GM18505 (cell line): ENCODE results near the gene IMPDH1.

ENCODE experiments used
- ATAC-seq: cut with Tn5 transposase; IDR thresholded peaks from one replicate; pipeline ENCODE4 v1.9.1; 2021; ENCODE audit not compliant: unreplicated experiment
- POLR2A ChIP-seq: IDR thresholded peaks from 4 replicates; pipeline ENCODE4 v1.6.1; 2011; ENCODE audit warnings: borderline replicate concordance; ENCODE audit not compliant: insufficient read depth, insufficient read length; ENCODE audit errors: extremely low read depth

Gene IMPDH1

GRCh38 chr7:128392446-128393327 is 17.1 kb downstream of the IMPDH1 start:
- no peak for TF ChIP-seq POLR2A
- no peak for ATAC-seq

- no peak for ATAC-seq
- TF ChIP-seq POLR2A = no peak
Observed at GRCh38 chr7:128391805-128392204, 18.0 kb downstream of the IMPDH1 start.

GRCh38 chr7:128390871-128391565 is 18.8 kb downstream of the IMPDH1 start:
- ATAC-seq = no peak
- no peak for TF ChIP-seq POLR2A

- no peak for ATAC-seq
Observed at GRCh38 chr7:128389618-128390329, 20.0 kb downstream of the IMPDH1 start.

GRCh38 chr7:128389085-128389617 is 20.6 kb downstream of the IMPDH1 start:
- ATAC-seq = no peak
- TF ChIP-seq POLR2A = no peak

More at GRCh38 chr7:128389618-128390329, 20.0 kb downstream of the IMPDH1 start:
- no peak for TF ChIP-seq POLR2A

GRCh38 chr7:128388145-128388485 is 21.7 kb downstream of the IMPDH1 start:
- TF ChIP-seq POLR2A = no peak
- ATAC-seq = no peak

GRCh38 chr7:128387216-128388144 is 22.3 kb downstream of the IMPDH1 start:
- no peak for TF ChIP-seq POLR2A
- ATAC-seq = peak; percentile 81

GRCh38 chr7:128385988-128386925 is 23.5 kb downstream of the IMPDH1 start:
- ATAC-seq = no peak
- TF ChIP-seq POLR2A = no peak

GRCh38 chr7:128384726-128385125 is 25.1 kb downstream of the IMPDH1 start:
- no peak for TF ChIP-seq POLR2A
- no peak for ATAC-seq

GRCh38 chr7:128383776-128384175 is 26.0 kb downstream of the IMPDH1 start:
- TF ChIP-seq POLR2A = no peak
- no peak for ATAC-seq

- no peak for ATAC-seq
- no peak for TF ChIP-seq POLR2A
Observed at GRCh38 chr7:128381161-128381821, 28.5 kb downstream of the IMPDH1 start.
